Large intestine (tissue), 3 donors: ENCODE data around the gene TAF11L2. TPM values are rescaled to one million over a fixed set of nuclear protein-coding genes. Genes with fewer than 3 reads are reported as not detected.
"Not testable (repeated sequence)": the region's sequence is repeated elsewhere in the genome, so short reads cannot be mapped to it uniquely, and the experiment has no call there.

Experiments used
- DNase-seq, 2 donors: peaks; one replicate each; pipeline versions ENCODE4 v3.0.0 to v3.0.0-alpha.2; 2013
- H3K27ac ChIP-seq: one replicate; pipeline ENCODE4 v1.5.1; 2013; ENCODE audit warnings: low read length
- H3K27me3 ChIP-seq: 2 replicates; pipeline ENCODE4 v1.6.1; 2013; ENCODE audit warnings: low read length; ENCODE audit not compliant: control insufficient read depth, insufficient read depth
- H3K36me3 ChIP-seq: 2 replicates; pipeline ENCODE4 v1.6.1; 2013; ENCODE audit warnings: low read length; ENCODE audit not compliant: control insufficient read depth, insufficient read depth
- H3K4me1 ChIP-seq: one replicate; pipeline ENCODE4 v1.6.1; 2013; ENCODE audit warnings: low read length; ENCODE audit not compliant: control insufficient read depth, insufficient read depth
- H3K4me3 ChIP-seq: one replicate; pipeline ENCODE4 v1.5.1; 2013; ENCODE audit warnings: low read length
- H3K9me3 ChIP-seq: one replicate; pipeline ENCODE4 v1.6.1; 2013; ENCODE audit warnings: mild to moderate bottlenecking, low read depth, low read length, moderate library complexity; ENCODE audit not compliant: control insufficient read depth
- WGBS: methylation state at CpG from one replicate; pipeline ENCODE4 v1.1.5; 2013; ENCODE audit warnings: low lambda C conversion rate; ENCODE audit not compliant: insufficient coverage; 5-methylcytosine and 5-hydroxymethylcytosine counted together
- polyA plus RNA-seq: library from polyadenylated mRNA; unstranded; fragments of 120-200 nt; gene quantifications from one replicate; pipeline ENCODE4 v1.2.1, GENCODE V29; 2013

TAF11L2 gene
- polyA plus RNA-seq, 1 donor, result not detected

DNA sequence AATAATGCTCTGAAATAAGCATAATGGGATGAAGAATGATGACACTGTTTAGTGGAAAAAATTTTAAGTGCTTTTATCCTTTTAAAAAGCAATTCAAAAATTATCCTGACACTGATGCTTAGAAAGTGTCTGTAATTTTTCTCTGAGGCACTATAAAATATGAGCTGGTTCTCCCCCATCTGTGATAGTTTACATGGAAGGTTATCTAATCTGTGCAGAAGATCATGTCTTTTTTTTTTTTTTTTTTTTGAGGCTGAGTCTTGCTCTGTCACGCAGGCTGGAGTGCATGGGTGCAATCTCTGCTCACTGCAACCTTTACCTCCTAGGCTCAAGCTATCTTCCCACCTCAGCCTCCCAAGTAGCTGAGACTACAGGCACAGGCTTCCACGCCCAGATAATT lies 15.2 kb upstream of the TAF11L2 start:
- Histone ChIP-seq H3K27me3 (no peaks in the 10 kb centered on the region), H3K27ac (no peak overlapping the region), H3K4me1 (no peaks in the 10 kb centered on the region), H3K4me3 (no peak overlapping the region), H3K36me3 (no peaks in the 10 kb centered on the region), H3K9me3 (no peaks in the 10 kb centered on the region)
- no CpG with 5 or more reads among the region's 2 CpGs for WGBS
- no peak for DNase-seq

- not testable (repeated sequence) for H3K36me3 ChIP-seq, DNase-seq, H3K4me3 ChIP-seq, H3K27ac ChIP-seq, H3K27me3 ChIP-seq, H3K4me1 ChIP-seq, H3K9me3 ChIP-seq
- no CpG with 5 or more reads among the region's 10 CpGs for WGBS
These were observed 11.4 kb upstream of the TAF11L2 start for GRCh38 chr5:17486464-17487173.

- H3K27me3 ChIP-seq, result no peaks in the 10 kb centered on the region
- no CpG with 5 or more reads among the region's 1 CpG for WGBS
- H3K36me3 ChIP-seq, result no peaks in the 10 kb centered on the region
- no peak overlapping the region for H3K4me3 ChIP-seq
- no peaks in the 10 kb centered on the region for H3K4me1 ChIP-seq
- H3K27ac ChIP-seq, result no peak overlapping the region
- no peak for DNase-seq
- peaks cover 7% of the 10 kb centered on the region for H3K9me3 ChIP-seq
These were observed 10.9 kb upstream of the TAF11L2 start for GRCh38 chr5:17487174-17487512.

- H3K27ac ChIP-seq, H3K36me3 ChIP-seq, H3K4me1 ChIP-seq, DNase-seq, H3K9me3 ChIP-seq, H3K27me3 ChIP-seq, H3K4me3 ChIP-seq: not testable (repeated sequence)
- WGBS, result 100% methylated on average over 1 of the region's 23 CpGs
These were observed 6.8 kb upstream of the TAF11L2 start for GRCh38 chr5:17491257-17491656.

DNA sequence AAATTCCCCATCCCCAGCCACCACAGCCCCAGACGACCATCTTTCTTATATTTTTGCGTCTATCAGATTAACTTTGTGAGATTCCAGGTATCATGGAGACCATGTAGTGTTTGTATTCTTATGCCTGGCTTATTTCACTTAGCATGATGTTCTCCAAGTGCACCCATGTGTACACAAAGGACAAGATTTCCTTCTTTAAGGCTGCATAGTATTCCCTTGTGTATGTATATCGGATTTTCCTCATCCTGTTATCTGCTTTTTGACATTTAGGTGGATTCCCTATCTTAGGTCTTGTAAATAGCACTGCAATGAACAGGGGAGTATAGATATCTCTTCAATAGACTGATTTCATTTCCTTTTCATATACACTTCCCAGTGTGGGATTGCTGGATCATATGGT lies 5.3 kb upstream of the TAF11L2 start:
- 96% methylated on average over 3 of the region's 3 CpGs for WGBS
- DNase-seq, result no peak
- H3K4me3 ChIP-seq, result no peak overlapping the region
- H3K36me3 ChIP-seq, result no peaks in the 10 kb centered on the region
- no peaks in the 10 kb centered on the region for H3K4me1 ChIP-seq
- no peaks in the 10 kb centered on the region for H3K27me3 ChIP-seq
- H3K27ac ChIP-seq, result no peak overlapping the region
- peaks cover 7% of the 10 kb centered on the region for H3K9me3 ChIP-seq

- Histone ChIP-seq H3K36me3 (no peaks in the 10 kb centered on the region), H3K27me3 (no peaks in the 10 kb centered on the region), H3K4me1 (no peaks in the 10 kb centered on the region), H3K9me3 (peaks cover 3% of the 10 kb centered on the region), H3K4me3 (no peak overlapping the region), H3K27ac (no peak overlapping the region)
- WGBS, result no CpG with 5 or more reads among the region's 4 CpGs
- DNase-seq, result no peak
These were observed 585 bp upstream of the TAF11L2 start for GRCh38 chr5:17497446-17497845.

DNA sequence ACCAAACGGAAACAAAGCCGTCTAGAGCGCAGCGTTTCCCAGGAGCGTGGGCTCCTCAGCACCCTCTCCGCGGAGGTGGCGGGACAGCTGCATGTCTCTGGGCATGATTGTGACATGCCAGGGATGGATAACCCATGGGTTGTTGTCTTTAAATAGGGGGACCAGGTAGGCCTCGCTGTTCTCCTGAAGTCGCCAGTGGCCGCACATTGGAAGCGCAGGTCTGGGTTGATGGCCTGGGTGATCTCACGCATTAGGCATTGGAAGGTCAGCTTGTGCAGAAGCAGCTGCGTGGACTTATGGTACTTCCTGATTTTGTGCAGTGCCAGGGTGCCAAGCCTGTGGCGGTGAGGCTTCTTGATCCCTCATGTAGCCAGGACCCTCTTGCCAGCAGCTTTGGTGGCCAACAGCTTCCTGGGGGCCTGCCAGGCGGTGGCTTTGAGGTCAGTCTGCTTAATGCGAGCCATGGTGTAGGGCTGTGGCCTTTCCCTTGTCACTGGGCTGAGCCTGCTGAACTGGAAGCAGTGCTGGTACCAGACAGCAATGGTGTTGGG lies 13.8 kb downstream of the TAF11L2 start:
- H3K27me3 ChIP-seq, result no peaks in the 10 kb centered on the region
- H3K27ac ChIP-seq, result no peak overlapping the region
- no peaks in the 10 kb centered on the region for H3K9me3 ChIP-seq
- no peak for DNase-seq
- no peaks in the 10 kb centered on the region for H3K4me1 ChIP-seq
- H3K36me3 ChIP-seq, result no peaks in the 10 kb centered on the region
- no CpG with 5 or more reads among the region's 17 CpGs for WGBS
- no peak overlapping the region for H3K4me3 ChIP-seq

DNA sequence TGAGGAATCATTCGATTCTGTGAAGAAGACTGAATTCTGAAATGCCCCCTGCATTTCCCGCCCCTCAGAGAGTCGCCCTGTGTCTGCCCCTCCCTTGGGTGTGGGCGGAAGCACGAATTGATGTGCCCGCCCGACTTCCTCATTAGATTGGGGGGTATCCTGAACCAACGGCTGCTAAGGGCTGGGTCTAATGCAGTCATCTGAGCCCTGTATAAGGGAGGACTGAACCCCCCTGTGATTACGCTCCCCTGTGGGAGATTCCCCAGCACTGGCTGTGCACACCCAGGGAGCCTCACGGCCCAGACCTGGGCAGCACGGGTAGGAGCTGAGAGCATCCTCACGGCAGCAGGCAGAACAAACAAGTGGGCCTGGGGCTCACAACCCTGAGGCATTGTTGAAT lies 19.5 kb downstream of the TAF11L2 start:
- not testable (repeated sequence) for H3K36me3 ChIP-seq, H3K4me1 ChIP-seq, H3K27ac ChIP-seq, H3K27me3 ChIP-seq, H3K9me3 ChIP-seq, DNase-seq, H3K4me3 ChIP-seq
- 60% methylated on average over 1 of the region's 12 CpGs for WGBS

DNA sequence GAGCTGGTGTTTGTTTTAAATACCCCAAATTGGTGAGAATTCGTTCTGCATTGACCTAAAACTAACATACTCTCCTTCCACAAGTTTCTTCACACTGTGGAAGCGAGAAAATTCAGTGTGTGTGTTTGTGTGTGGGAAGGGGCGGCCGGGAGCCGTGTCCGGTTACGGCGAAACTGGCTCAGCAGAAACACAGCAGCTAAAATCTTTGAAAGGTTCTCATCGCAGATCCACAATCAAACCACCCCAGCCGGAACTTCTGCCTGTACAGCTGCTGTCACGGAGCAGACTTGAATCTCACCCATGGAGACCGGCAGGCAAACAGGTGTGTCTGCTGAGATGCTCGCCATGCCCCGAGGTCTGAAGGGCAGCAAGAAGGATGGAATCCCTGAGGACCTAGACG lies 20.0 kb downstream of the TAF11L2 start, which contains the start of gene TAF11L3:
TAF11L3 (plus strand) TSS at position 301 of the 400 bp plus-strand sequence.
- H3K4me1 ChIP-seq, H3K4me3 ChIP-seq, H3K27ac ChIP-seq, H3K9me3 ChIP-seq, H3K27me3 ChIP-seq, DNase-seq, H3K36me3 ChIP-seq: not testable (repeated sequence)
- WGBS, result no CpG with 5 or more reads among the region's 15 CpGs

DNA sequence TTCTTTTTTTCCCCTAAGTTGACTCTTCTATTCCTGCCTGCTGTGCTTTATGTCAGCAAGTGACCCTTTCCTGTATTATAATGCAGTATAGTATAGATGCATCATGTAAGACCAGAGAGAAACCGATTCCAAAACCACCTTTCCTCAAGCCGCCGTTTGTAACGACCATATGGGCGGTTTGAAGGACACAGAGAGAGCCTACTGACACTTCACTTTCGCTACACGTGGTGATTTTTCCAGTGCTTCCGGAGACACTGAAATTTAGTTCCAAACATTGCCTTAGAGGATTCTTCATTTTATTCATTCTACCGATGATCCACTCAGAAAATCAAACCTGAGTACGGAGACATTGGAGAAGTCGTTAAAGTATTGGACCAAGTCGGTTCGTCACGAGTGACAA lies 21.5 kb downstream of the TAF11L2 start:
- H3K27me3 ChIP-seq, H3K27ac ChIP-seq, H3K36me3 ChIP-seq, H3K4me1 ChIP-seq, H3K9me3 ChIP-seq, DNase-seq, H3K4me3 ChIP-seq: not testable (repeated sequence)
- 100% methylated on average over 6 of the region's 14 CpGs for WGBS

DNA sequence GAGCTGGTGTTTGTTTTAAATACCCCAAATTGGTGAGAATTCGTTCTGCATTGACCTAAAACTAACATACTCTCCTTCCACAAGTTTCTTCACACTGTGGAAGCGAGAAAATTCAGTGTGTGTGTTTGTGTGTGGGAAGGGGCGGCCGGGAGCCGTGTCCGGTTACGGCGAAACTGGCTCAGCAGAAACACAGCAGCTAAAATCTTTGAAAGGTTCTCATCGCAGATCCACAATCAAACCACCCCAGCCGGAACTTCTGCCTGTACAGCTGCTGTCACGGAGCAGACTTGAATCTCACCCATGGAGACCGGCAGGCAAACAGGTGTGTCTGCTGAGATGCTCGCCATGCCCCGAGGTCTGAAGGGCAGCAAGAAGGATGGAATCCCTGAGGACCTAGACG lies 23.5 kb downstream of the TAF11L2 start, which contains the start of gene TAF11L4:
TAF11L4 (plus strand) TSS at position 301 of the 400 bp plus-strand sequence.
- not testable (repeated sequence) for H3K36me3 ChIP-seq, DNase-seq, H3K27me3 ChIP-seq, H3K4me1 ChIP-seq, H3K27ac ChIP-seq, H3K9me3 ChIP-seq, H3K4me3 ChIP-seq
- WGBS, result no CpG with 5 or more reads among the region's 15 CpGs
